HEK293 (cell line): ENCODE measurements around the gene RBPJ.

ENCODE experiments used
- CTCF ChIP-seq: fragments of 450-650 bp; formaldehyde crosslinking; IDR thresholded peaks from 2 replicates; pipeline ENCODE4 v1.5.1; 2016; ENCODE audit warnings: missing biosample characterization, missing genetic modification characterization
- ZNF24 ChIP-seq: fragments of 450-650 bp; formaldehyde crosslinking; IDR thresholded peaks from 2 replicates; pipeline ENCODE4 v1.5.1; 2016; ENCODE audit warnings: missing biosample characterization, missing genetic modification characterization
- ZNF488 ChIP-seq: fragments of 450-650 bp; formaldehyde crosslinking; IDR thresholded peaks from 2 replicates; pipeline ENCODE4 v1.5.1; 2016; ENCODE audit warnings: missing biosample characterization, missing genetic modification characterization
- ZNF701 ChIP-seq: fragments of 450-650 bp; formaldehyde crosslinking; IDR thresholded peaks from 2 replicates; pipeline ENCODE4 v1.5.1; 2016; ENCODE audit warnings: missing biosample characterization, missing genetic modification characterization

DNA sequence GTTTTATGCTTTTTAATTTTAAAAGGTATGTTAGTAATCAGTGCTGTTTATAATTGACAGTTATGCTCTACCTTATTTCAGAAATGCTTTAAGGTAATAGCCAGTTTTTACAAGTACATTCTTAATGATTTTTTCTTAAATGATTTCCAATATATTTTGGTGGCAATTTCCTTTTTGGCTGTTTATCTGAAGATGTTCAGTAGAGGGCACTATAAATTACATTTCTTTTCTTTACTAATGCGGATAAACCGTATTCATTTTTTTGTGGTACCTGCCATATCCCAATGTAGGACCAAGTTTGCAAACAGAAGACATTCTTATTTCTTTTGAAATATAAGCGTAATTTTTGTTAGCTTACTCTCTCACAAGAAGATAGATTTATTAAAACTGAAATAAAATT, 104.0 kb downstream of the RBPJ start:
- TF ChIP-seq ZNF701 (tag by site-specific recombination) (no peak), ZNF24 (tag by site-specific recombination) (no peak), ZNF488 (no peak), CTCF (tag by site-specific recombination) (no peak)
